ENCODE results near the gene ESAM.

ESAM gene, protein sequence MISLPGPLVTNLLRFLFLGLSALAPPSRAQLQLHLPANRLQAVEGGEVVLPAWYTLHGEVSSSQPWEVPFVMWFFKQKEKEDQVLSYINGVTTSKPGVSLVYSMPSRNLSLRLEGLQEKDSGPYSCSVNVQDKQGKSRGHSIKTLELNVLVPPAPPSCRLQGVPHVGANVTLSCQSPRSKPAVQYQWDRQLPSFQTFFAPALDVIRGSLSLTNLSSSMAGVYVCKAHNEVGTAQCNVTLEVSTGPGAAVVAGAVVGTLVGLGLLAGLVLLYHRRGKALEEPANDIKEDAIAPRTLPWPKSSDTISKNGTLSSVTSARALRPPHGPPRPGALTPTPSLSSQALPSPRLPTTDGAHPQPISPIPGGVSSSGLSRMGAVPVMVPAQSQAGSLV

DNA sequence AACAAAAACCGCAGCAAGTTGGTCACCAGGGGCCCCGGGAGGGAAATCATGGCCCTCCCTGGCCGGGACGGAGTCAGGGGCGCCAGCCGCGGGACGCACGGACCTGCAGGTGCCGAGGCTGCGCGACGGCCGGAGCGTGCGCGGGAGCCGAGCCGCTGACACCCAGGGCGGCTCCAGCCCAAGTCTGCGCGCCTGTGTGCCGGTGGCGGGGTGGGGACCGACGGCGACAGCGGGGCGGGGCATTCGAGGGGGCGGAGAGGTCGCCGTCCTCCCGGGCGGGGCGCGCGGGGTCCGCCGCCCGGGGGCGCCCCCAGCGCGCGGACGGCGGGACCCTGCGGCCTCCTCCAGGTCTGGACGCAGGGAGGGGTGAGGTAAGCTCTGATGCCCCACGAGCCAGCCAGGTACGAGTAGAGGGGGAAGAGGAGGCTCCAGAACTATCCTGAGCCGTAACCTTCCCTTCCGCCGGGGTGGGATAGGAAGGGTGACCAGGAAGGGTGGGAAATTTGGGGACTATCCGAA is at the start of gene ESAM:
Gene ESAM (minus strand): TSS at position 186 of the 519 bp plus-strand sequence. CDS start 136 bp downstream, at position 50.
- H3K9me3 Mint-ChIP-seq = no peaks in the 10 kb centered on the region
- peaks cover 4% of the 10 kb centered on the region for H3K36me3 Mint-ChIP-seq (ENCODE audit: low read depth)
- H3K27me3 Mint-ChIP-seq = peaks cover 32% of the 10 kb centered on the region
- peak within 1 kb of the TSS; percentile 61 for H3K27ac Mint-ChIP-seq
- peak within 1 kb of the TSS; percentile 88 for H3K4me3 Mint-ChIP-seq
- peaks cover 45% of the 10 kb centered on the region for H3K4me1 Mint-ChIP-seq (ENCODE audit: low read depth)

DNA sequence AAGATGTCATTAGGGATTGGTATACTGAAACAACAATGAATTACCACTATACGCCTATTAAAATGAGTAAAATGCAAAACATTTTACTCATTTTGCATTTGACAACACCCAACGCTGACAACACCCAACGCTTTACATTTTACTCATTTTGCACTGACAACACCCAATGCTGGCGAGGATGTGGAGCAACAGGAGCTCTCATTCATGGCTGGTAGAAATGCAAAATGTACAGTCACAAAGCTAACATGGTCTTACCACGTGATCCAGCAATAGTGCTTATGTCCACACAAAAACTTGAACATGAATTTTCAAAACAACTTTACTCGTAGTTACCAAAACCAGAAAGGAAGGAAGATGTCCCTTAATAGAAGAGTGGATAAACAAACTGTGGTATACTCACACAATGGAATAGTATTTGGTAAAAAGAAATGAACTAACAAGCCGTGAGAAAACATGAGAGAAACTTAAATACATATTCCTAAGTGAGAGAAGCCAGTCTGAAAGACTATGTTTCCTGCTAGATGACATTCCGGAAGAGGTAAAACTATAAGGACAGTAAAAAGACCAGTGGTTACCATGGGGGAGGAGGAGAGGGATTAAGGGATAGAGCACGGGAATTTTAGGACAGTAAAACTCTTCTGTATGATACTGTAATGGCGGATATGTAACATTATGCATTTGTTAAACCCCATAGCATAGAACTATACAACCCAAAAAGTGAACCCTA is 49.5 kb upstream of the ESAM start:
- Mint-ChIP-seq H3K4me1 (ENCODE audit: low read depth) (no peaks in the 10 kb centered on the region), H3K4me3 (no peak overlapping the region), H3K9me3 (no peaks in the 10 kb centered on the region), H3K36me3 (ENCODE audit: low read depth) (peaks cover 8% of the 10 kb centered on the region), H3K27ac (no peak overlapping the region), H3K27me3 (peaks cover 35% of the 10 kb centered on the region)

DNA sequence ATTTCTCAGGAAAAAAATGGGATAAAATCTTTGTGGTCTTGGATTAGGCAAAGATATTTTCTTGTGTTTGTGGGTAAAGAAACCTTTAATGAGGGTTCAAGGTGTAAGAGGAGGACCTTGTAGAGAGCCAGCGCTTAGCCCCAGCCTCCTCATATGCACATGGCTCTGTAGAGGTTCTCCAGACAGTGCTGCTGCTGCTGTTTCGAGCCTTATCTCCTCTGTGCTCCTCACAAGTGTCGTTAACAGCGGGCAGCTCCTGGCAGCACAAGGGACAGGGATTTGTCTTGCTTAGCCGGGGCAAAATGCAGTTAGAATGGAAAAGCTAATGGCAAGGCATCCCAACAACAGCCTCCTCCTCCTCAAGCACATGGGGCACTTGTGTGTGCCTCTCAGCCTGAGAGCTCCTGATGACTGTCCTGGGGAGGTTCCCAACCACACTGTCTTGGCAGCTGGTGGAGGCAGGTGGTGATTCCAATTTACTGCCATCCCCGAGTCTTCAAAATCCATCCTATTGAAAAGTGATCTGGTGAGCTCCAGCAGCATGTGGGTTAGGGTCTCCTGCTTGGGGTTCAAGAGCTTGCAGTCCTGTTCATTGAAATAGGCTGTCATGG is 45.7 kb upstream of the ESAM start:
- peaks cover 12% of the 10 kb centered on the region for H3K27me3 Mint-ChIP-seq
- H3K4me1 Mint-ChIP-seq (ENCODE audit: low read depth) = no peaks in the 10 kb centered on the region
- no peak overlapping the region for H3K27ac Mint-ChIP-seq
- H3K9me3 Mint-ChIP-seq = no peaks in the 10 kb centered on the region
- H3K36me3 Mint-ChIP-seq (ENCODE audit: low read depth) = peaks cover 8% of the 10 kb centered on the region
- no peak overlapping the region for H3K4me3 Mint-ChIP-seq

DNA sequence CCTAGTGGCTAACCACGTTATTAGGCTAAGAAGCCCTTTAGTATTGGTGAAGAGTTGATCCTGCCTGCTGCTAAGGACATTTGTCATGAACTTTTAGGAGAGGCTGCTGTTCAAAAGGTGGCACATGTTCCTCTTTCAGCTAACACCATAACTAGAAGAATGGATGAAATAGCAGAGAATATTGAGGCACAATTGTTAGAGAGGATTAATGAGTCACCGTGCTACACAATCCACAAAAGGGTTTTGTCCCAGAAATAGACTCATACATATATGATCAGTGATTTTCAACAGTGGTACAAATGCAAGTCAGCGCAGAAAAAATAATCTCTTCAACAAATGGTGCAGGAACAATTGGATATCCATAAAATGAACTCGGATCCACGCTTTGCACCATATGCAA is 45.1 kb upstream of the ESAM start:
- no peak overlapping the region for H3K27ac Mint-ChIP-seq
- no peak overlapping the region for H3K4me3 Mint-ChIP-seq
- H3K9me3 Mint-ChIP-seq = no peaks in the 10 kb centered on the region
- no peaks in the 10 kb centered on the region for H3K4me1 Mint-ChIP-seq (ENCODE audit: low read depth)
- peaks cover 6% of the 10 kb centered on the region for H3K27me3 Mint-ChIP-seq
- H3K36me3 Mint-ChIP-seq (ENCODE audit: low read depth) = peaks cover 8% of the 10 kb centered on the region

DNA sequence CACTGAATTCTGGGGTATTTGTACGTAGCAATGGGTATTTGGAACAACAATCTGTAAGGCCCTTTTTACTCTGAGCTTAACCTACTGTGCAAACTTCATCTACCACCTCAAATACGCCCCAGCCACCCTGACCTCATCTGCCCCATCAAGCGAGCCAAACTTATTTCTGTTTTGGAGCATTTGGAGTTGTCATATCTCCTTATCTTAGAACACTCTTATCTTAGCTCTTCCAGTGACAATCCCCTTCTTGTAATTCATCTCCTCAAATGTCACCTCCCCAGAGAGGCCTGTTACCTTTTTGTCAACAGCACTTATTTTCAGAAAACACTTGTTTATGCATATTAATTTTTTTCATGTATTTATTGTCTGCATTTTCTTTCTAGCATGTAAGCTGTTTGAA is 42.8 kb upstream of the ESAM start:
- Mint-ChIP-seq H3K4me1 (ENCODE audit: low read depth) (peaks cover 12% of the 10 kb centered on the region), H3K27ac (no peak overlapping the region), H3K9me3 (no peaks in the 10 kb centered on the region), H3K27me3 (no peaks in the 10 kb centered on the region), H3K4me3 (no peak overlapping the region), H3K36me3 (ENCODE audit: low read depth) (peaks cover 8% of the 10 kb centered on the region)

DNA sequence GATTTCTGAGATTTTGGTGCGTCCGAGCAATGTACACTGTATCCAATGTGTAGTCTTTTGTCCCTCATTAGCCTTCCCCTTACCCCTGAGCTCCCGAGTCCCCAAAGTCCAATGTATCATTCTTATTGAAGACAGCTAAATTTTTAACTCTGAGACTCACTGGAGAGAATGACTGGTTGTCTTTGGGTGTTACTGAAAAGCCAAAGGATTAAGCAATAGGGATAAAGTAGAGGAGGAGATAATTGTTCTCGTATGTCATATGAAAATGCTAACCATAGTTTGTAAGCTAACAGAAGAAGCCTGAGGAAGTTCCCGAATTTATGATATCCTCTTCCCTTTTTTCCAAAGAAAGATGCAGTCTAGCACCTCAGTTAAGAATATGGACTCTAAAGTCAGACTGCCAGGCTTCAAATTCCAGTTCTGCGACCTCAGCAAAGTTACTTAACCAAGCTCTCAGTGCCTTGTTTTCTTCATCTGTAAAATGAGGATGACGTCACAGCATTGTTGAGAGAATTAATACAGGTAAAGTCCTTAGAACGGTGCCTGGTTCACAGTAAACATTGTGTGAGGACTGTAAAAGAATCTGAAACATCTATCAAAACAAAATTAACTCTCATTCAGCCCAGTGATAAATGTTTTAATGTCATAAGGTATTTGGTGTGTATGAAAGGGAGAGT is 39.7 kb upstream of the ESAM start:
- Mint-ChIP-seq H3K9me3 (no peaks in the 10 kb centered on the region), H3K27me3 (no peaks in the 10 kb centered on the region), H3K4me1 (ENCODE audit: low read depth) (peaks cover 31% of the 10 kb centered on the region), H3K36me3 (ENCODE audit: low read depth) (peaks cover under 1% of the 10 kb centered on the region), H3K4me3 (no peak overlapping the region), H3K27ac (no peak overlapping the region)

DNA sequence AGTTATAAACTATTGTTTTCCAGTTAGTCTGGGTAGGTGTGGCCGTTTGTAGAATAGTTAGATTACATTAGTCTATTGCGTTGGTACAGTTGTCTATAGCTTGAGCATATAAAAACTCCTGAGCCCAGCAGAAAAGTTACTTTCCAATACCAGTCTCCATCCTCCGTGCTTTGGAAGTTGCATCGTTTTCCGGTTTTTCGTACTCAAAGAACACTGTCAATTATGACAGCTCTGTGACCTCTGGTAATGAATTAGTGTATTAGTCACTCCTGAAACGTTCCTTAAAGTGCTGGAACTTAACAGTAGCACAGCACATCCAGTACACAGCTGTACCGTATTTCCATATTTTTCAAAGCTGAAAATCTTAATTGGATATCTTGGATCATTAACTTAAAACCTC is 38.9 kb upstream of the ESAM start:
- H3K27ac Mint-ChIP-seq = peak overlapping the region; percentile 86
- no peaks in the 10 kb centered on the region for H3K36me3 Mint-ChIP-seq (ENCODE audit: low read depth)
- H3K4me1 Mint-ChIP-seq (ENCODE audit: low read depth) = peaks cover 35% of the 10 kb centered on the region
- no peaks in the 10 kb centered on the region for H3K9me3 Mint-ChIP-seq
- peak overlapping the region; percentile 87 for H3K4me3 Mint-ChIP-seq
- no peaks in the 10 kb centered on the region for H3K27me3 Mint-ChIP-seq

DNA sequence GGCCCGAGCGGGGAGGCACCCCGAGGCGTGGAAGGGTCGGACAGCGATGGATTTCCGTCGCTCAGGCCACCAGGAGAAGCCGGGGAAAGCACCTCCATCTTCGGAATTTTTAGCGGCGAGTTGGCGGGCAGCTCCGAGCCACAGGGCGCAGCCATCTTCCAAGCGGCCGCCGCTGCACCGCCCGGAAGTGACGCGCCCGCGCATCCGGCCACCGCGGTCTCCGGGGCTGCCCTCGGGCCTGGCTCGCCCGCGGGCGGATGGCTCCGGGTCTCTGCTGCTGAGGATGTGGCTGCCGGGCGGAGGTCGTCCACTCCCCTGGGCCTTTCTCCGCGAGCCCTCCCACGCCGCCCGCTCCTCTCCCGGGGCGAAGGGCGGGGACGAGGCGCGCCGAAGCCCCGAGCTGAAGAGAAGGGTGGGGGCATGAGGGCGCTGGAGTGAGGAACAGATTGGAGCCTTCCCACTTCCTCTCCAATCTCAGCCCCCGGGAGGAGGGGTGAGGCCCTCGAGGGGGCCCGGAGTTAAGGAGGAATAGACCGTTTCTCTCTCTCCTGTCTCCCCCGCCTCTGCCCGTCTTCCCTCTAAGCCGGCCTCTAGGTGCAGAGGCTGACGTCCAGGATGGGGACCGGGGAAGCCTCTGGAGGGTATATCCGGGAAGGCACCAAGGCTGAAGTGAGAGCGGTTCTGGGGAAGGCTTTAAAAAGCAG is 38.3 kb upstream of the ESAM start, which contains the start of gene MSANTD2:
Gene MSANTD2 (minus strand): TSS at position 181 of the 704 bp plus-strand sequence. CDS start 26 bp downstream, at position 155.
- Mint-ChIP-seq H3K36me3 (ENCODE audit: low read depth) (no peaks in the 10 kb centered on the region), H3K4me3 (peak within 1 kb of the TSS; percentile 89), H3K4me1 (ENCODE audit: low read depth) (peaks cover 35% of the 10 kb centered on the region)

DNA sequence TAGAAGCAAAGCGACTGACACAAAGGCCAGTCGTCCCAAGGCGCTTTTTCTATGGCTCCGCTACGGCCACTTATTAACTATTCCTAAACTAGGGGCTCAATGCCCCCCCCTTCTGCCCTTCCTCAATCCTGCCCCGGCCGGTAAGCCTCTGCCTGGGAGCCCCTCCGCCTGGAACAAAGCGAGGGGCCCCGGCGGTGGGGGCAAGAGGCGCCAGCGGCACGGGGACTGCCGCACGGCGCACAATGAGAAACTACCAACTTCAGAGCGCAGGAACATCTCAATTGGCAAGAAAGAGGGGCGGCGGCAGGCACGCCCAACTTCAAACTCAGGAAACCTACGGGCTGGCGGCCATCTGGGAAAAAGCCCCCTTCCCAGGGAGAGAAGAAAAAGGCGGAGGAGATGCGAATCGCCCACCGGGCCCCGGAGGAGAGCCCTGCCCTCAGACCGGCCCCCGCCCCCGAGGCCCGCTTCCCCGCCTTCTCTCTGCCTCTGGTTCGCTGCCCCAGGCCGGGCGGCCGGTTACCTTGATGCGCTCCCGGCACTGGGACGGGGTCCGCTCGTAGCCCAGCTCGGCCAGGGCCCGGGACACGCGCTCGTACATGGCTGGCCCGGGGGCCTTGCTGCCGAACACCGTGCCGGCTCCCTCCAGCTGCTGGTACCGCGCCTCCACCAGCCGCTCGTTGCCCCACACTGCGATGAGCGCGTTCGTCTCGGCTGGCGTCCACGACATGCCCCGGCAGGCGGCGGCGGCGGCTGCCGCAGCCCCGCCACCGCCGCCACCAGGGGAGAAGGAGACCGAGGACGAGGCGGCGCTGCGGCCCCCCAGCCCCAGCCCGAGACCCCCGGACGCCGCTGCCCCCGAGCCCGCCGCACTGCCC is 37.5 kb upstream of the ESAM start:
- Mint-ChIP-seq H3K27ac (peak overlapping the region; percentile 74), H3K27me3 (no peaks in the 10 kb centered on the region), H3K4me3 (peak overlapping the region; percentile 89), H3K4me1 (ENCODE audit: low read depth) (peaks cover 38% of the 10 kb centered on the region), H3K36me3 (ENCODE audit: low read depth) (no peaks in the 10 kb centered on the region), H3K9me3 (no peaks in the 10 kb centered on the region)

More for the DNA sequence above, 38.3 kb upstream of the ESAM start, which contains the start of gene MSANTD2:
- Mint-ChIP-seq H3K27ac (peak within 1 kb of the TSS; percentile 86), H3K27me3 (no peaks in the 10 kb centered on the region), H3K9me3 (no peaks in the 10 kb centered on the region)

DNA sequence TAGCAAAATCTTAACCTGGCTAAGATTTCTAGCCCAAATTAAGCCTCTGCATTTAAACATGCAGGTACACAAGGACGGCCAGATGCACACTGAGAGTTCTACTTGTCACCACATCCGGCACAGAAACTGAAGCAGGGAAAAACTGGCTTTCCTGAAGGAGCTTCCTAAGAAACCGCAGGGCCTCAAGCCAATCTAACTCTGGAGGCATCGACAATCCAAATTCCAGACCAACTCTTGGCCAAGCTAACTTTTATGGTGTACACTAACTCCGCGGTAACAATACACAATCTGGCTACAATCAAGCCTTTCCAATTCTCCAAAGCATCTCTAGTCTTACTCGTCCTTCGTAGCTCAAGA is 36.9 kb upstream of the ESAM start:
- H3K36me3 Mint-ChIP-seq (ENCODE audit: low read depth) = no peaks in the 10 kb centered on the region
- peaks cover 41% of the 10 kb centered on the region for H3K4me1 Mint-ChIP-seq (ENCODE audit: low read depth)
- no peaks in the 10 kb centered on the region for H3K27me3 Mint-ChIP-seq
- no peaks in the 10 kb centered on the region for H3K9me3 Mint-ChIP-seq
- H3K4me3 Mint-ChIP-seq = peak overlapping the region; percentile 89
- H3K27ac Mint-ChIP-seq = peak overlapping the region; percentile 74

DNA sequence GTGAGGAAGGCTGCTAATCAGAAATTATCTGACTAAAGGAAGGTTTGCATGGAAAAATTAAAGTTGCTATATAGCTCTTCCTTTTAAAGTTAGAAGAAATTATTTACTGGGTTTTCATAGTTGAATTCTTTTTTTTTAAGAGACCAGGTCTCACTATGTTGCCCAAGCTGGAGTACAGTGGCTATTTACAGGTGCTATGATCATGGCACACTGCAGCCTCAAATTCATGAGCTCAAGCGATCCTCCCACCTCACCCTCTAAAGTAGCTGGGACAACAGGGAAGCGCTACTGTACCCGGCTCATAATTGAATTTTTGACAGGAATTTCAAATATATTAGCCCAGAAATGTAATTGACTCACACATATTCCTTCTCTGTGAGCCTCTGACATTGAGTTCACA is 34.2 kb upstream of the ESAM start:
- H3K4me3 Mint-ChIP-seq = no peak overlapping the region
- no peaks in the 10 kb centered on the region for H3K9me3 Mint-ChIP-seq
- no peaks in the 10 kb centered on the region for H3K27me3 Mint-ChIP-seq
- H3K36me3 Mint-ChIP-seq (ENCODE audit: low read depth) = no peaks in the 10 kb centered on the region
- H3K4me1 Mint-ChIP-seq (ENCODE audit: low read depth) = peaks cover 56% of the 10 kb centered on the region
- no peak overlapping the region for H3K27ac Mint-ChIP-seq

DNA sequence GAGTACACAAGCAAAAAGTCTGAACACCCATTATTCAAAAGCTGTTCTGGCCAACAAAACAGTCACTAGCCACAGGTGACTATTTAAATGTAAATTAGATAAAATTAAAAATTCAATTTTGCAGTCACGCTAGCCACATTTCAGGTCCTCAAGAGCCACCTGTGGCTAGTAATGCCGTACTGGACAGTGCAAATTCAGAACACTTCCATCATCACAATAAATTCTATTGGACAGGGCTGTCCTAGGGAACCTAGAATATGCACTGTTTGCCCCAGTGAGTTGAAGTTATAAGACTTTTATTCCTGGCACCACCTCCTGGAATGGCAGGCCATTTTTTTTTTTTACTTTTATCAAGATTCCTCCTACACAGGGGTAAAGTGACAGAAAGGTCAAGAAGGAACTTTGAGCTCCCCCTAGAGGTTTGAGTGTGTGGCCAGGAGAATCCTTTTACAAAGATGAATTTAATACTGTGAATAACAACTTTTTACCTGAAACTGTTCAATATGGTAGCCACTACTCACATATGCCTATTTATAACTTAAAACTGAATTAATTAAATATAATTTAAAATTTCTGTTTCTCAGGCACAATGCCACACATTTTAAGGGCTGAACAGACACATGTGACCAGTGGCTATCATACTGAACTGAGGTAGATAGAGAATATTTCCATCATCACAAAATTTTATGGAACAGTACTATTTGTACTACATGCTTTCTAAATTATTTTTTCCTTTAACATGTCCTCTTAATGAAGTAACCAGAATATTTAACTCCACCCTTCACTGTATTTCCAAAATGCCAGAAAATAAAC is 31.6 kb upstream of the ESAM start:
- Mint-ChIP-seq H3K4me3 (no peak overlapping the region), H3K4me1 (ENCODE audit: low read depth) (peaks cover 49% of the 10 kb centered on the region), H3K27ac (no peak overlapping the region), H3K27me3 (no peaks in the 10 kb centered on the region), H3K36me3 (ENCODE audit: low read depth) (no peaks in the 10 kb centered on the region), H3K9me3 (no peaks in the 10 kb centered on the region)
